NB4 (cell line): ENCODE results near the gene CAMTA1.
"Not testable (repeated sequence)": the region's sequence is repeated elsewhere in the genome, so short reads cannot be mapped to it uniquely, and the experiment has no call there.

ENCODE experiments used
- DNase-seq: peaks from one replicate; pipeline ENCODE4 v3.0.0; 2010; ENCODE audit warnings: low read depth
- H3K4me3 ChIP-seq: one replicate; pipeline ENCODE4 v1.5.1; 2011; ENCODE audit warnings: mild to moderate bottlenecking, low read depth, low read length, moderate library complexity
- CTCF ChIP-seq: IDR thresholded peaks from one replicate; pipeline ENCODE4 v1.5.1; 2012; ENCODE audit warnings: low read depth, low read length
- MAX ChIP-seq: IDR thresholded peaks from 2 replicates; pipeline ENCODE4 v1.6.1; 2011; ENCODE audit warnings: low read depth, low read length
- MYC ChIP-seq: IDR thresholded peaks from 2 replicates; pipeline ENCODE4 v1.6.1; 2011; ENCODE audit warnings: low read depth, low read length
- POLR2A ChIP-seq: IDR thresholded peaks from 2 replicates; pipeline ENCODE4 v1.6.1; 2011; ENCODE audit warnings: mild to moderate bottlenecking; ENCODE audit not compliant: insufficient read length; ENCODE audit errors: extremely low read depth

The CAMTA1 gene

GRCh38 chr1:6915999-6916565, 130.8 kb downstream of the CAMTA1 start:
- no peak for TF ChIP-seq MAX
- TF ChIP-seq MYC: no peak
- no peak for TF ChIP-seq POLR2A
- TF ChIP-seq CTCF: no peak
- DNase-seq: no peak
- H3K4me3 ChIP-seq: no peak overlapping the region

GRCh38 chr1:6917067-6917466, 131.8 kb downstream of the CAMTA1 start:
- TF ChIP-seq CTCF (no peak), MYC (no peak), MAX (no peak), POLR2A (no peak)
- no peak for DNase-seq
- H3K4me3 ChIP-seq: no peak overlapping the region

GRCh38 chr1:6918186-6918924, 133.1 kb downstream of the CAMTA1 start:
- no peak overlapping the region for H3K4me3 ChIP-seq
- TF ChIP-seq MYC (no peak), MAX (no peak), POLR2A (no peak), CTCF (no peak)
- no peak for DNase-seq

- DNase-seq: no peak
- TF ChIP-seq MAX (no peak), POLR2A (no peak), CTCF (no peak), MYC (no peak)
- no peak overlapping the region for H3K4me3 ChIP-seq
These were observed 133.8 kb downstream of the CAMTA1 start for GRCh38 chr1:6918925-6919511.

- H3K4me3 ChIP-seq, DNase-seq: not testable (repeated sequence)
These were observed 136.3 kb downstream of the CAMTA1 start for GRCh38 chr1:6921506-6921905.

GRCh38 chr1:6922096-6922931, 137.1 kb downstream of the CAMTA1 start:
- no peak for TF ChIP-seq POLR2A
- TF ChIP-seq MYC: no peak
- no peak for TF ChIP-seq MAX
- TF ChIP-seq CTCF: no peak
- no peak overlapping the region for H3K4me3 ChIP-seq
- DNase-seq: no peak
